Measurements from ENCODE around the gene MEGF11. TPM values are rescaled to one million over a fixed set of nuclear protein-coding genes. Genes with fewer than 3 reads are reported as not detected.

MEGF11 gene
- total RNA-seq, 1 experiment from 2014 or later: not detected

DNA sequence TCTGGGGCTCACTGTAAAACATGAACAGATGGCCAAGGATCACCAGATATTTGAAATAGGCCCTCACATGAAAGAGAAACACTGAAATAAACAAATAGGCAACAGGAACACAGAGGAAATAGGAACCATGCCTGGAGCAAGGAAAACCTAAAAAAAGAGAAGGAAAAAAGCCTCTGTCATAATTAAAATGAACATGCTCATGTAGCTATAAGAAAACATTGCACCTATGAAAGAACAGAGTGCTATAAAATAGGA is 281.9 kb downstream of the MEGF11 start:
- POLR2A ChIA-PET (ENCODE audit: unreplicated experiment): no interaction called here
- H3K4me1 ChIP-seq (replicated peaks; ENCODE audit: insufficient read depth): no peaks in the 10 kb centered on the region
- BruUV-seq (replicated peaks): no TSS peak

DNA sequence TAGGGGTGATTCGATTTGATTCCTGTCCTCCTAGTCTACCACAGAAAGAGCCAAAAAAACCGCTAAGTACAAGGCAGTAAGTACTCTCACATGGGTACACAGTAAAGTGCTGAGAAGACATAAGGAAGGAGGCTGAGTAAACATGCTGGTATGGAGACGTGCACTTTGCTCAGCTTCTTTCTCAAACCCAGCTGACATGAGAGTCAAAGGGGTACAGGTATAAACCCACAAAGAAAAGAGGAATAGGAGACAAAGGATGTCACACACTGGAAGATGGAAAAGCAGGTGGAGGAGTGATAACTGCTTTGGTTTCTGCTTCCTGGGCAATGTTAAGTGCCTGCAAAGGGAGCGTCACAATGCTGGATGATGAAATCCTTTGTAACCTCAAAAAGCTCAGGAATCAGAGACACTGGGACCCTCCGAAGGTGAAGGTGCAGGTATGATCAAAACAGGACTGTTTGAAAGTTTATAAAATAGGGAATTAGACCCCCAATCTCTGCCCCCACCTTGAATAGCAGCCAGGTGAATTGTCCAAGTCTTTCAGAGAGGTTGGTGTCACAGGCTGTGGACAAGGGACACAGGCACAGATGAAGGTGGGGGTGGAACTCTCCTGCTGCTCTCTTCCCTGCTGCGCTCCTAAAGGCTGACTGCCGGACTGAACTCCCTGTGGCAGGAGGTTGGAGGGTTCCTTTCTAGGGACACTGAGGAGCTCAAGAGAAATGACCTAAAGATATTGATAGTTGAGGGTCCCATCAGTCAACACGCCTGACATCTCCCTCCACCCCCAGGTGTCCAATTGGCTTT is 282.4 kb downstream of the MEGF11 start:
- TF ChIP-seq, protein P1, sequence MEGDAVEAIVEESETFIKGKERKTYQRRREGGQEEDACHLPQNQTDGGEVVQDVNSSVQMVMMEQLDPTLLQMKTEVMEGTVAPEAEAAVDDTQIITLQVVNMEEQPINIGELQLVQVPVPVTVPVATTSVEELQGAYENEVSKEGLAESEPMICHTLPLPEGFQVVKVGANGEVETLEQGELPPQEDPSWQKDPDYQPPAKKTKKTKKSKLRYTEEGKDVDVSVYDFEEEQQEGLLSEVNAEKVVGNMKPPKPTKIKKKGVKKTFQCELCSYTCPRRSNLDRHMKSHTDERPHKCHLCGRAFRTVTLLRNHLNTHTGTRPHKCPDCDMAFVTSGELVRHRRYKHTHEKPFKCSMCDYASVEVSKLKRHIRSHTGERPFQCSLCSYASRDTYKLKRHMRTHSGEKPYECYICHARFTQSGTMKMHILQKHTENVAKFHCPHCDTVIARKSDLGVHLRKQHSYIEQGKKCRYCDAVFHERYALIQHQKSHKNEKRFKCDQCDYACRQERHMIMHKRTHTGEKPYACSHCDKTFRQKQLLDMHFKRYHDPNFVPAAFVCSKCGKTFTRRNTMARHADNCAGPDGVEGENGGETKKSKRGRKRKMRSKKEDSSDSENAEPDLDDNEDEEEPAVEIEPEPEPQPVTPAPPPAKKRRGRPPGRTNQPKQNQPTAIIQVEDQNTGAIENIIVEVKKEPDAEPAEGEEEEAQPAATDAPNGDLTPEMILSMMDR (conservative IDR thresholded peaks at IDR 0.05): no peak
- TF ChIP-seq EZH2 (IDR thresholded peaks at IDR 0.05; ENCODE audit: low read depth): no peak
- no peak overlapping the region for H3K4me3 ChIP-seq
- H2AFZ ChIP-seq: no peak overlapping the region
- H3K9me3 ChIP-seq (ENCODE audit: insufficient read depth, low read depth): no peaks in the 10 kb centered on the region
- no peaks in the 10 kb centered on the region for H3K27me3 ChIP-seq (ENCODE audit: insufficient read depth, low read depth)
- no peaks in the 10 kb centered on the region for H3F3A ChIP-seq (ENCODE audit: insufficient read depth, low read depth)
- DNase-seq: no peak
- no TSS peak for BruUV-seq (replicated peaks)
- no peaks in the 10 kb centered on the region for H3K79me2 ChIP-seq (ENCODE audit: low read depth)
- H3K4me1 ChIP-seq (replicated peaks; ENCODE audit: insufficient read depth): no peaks in the 10 kb centered on the region
- no peaks in the 10 kb centered on the region for H3K9me2 ChIP-seq (ENCODE audit: insufficient read depth)
- H3K36me3 ChIP-seq (ENCODE audit: low read depth): no peaks in the 10 kb centered on the region
- no peak overlapping the region for H3K27ac ChIP-seq
- no peak overlapping the region for H3K4me2 ChIP-seq
- ChIA-PET POLR2A (ENCODE audit: unreplicated experiment) (no interaction called here), CTCF (no interaction called here)
- H4K20me1 ChIP-seq (ENCODE audit: insufficient read depth): no peaks in the 10 kb centered on the region
- intact Hi-C loops (cut with micrococcal nuclease; ENCODE audit: unreplicated experiment): no loop called here

More for the DNA sequence above, 281.9 kb downstream of the MEGF11 start:
- no peak for DNase-seq
- no peak overlapping the region for H3K4me2 ChIP-seq
- H3K27me3 ChIP-seq (ENCODE audit: insufficient read depth, low read depth): no peaks in the 10 kb centered on the region
- no peak for TF ChIP-seq EZH2 (IDR thresholded peaks at IDR 0.05; ENCODE audit: low read depth)
- TF ChIP-seq, protein P1 (conservative IDR thresholded peaks at IDR 0.05): no peak
- no peaks in the 10 kb centered on the region for H3K9me2 ChIP-seq (ENCODE audit: insufficient read depth)
- CTCF ChIA-PET: no interaction called here
- no peak overlapping the region for H3K4me3 ChIP-seq
- H2AFZ ChIP-seq: no peak overlapping the region
- no peaks in the 10 kb centered on the region for H3K79me2 ChIP-seq (ENCODE audit: low read depth)
- H3F3A ChIP-seq (ENCODE audit: insufficient read depth, low read depth): no peaks in the 10 kb centered on the region
- no peaks in the 10 kb centered on the region for H3K36me3 ChIP-seq (ENCODE audit: low read depth)
- H4K20me1 ChIP-seq (ENCODE audit: insufficient read depth): no peaks in the 10 kb centered on the region
- no peak overlapping the region for H3K27ac ChIP-seq
- intact Hi-C loops (cut with micrococcal nuclease; ENCODE audit: unreplicated experiment): no loop called here
- H3K9me3 ChIP-seq (ENCODE audit: insufficient read depth, low read depth): no peaks in the 10 kb centered on the region

DNA sequence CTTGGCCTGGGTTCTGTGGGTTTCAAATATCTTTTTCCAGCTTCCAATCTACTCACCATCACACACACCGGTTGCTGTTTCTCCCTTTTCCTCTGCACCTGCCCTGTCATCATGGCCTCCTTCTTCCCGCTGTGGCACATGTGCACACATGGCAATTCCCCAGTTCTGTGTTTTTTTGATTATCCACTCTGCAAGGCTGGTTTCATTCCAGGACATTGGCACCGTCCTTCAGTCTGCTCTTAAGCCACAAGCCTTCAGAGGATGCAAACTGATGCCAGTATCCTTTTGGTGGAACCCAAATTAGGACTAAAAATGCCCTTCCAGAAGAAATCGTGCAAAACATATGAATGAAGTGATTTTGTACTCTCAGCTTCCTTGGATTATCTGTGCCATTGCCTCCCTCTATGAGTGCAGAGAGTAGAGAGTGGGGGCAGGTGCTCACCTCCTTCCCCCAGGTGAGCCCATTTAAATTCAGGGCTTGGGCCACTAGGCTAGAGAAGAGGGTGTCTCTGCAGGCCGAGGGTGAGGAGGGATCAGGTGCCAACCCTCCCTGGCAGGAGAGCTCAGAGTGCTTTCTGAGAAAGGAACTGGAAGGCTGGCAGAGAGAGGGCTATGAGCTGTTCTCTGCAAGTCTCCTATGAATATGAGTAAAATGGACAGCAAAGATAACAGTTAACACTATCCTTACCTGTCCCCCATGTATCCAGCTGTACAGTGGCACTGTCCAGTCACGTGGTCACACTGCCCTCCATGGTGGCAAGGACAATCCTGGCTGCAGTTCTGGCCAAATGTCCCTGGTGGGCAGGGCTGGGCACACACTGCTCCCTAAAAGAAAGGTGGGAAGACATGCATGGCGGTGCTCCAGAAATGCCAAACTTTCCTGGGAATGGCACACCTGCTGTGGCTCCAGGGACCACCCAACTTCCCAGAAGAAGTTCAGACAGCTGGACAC is 283.4 kb downstream of the MEGF11 start:
- Histone ChIP-seq H3K4me3 (no peak overlapping the region), H2AFZ (no peak overlapping the region), H3K9me3 (ENCODE audit: insufficient read depth, low read depth) (no peaks in the 10 kb centered on the region), H3K27me3 (ENCODE audit: insufficient read depth, low read depth) (no peaks in the 10 kb centered on the region), H3K27ac (no peak overlapping the region), H3K9me2 (ENCODE audit: insufficient read depth) (no peaks in the 10 kb centered on the region), H3K4me2 (no peak overlapping the region), H3K4me1 (replicated peaks; ENCODE audit: insufficient read depth) (no peaks in the 10 kb centered on the region), H3K79me2 (ENCODE audit: low read depth) (no peaks in the 10 kb centered on the region), H3K36me3 (ENCODE audit: low read depth) (no peaks in the 10 kb centered on the region), H3F3A (ENCODE audit: insufficient read depth, low read depth) (no peaks in the 10 kb centered on the region), H4K20me1 (ENCODE audit: insufficient read depth) (no peaks in the 10 kb centered on the region)
- ChIA-PET CTCF (no interaction called here), POLR2A (ENCODE audit: unreplicated experiment) (no interaction called here)
- intact Hi-C loops (cut with micrococcal nuclease; ENCODE audit: unreplicated experiment): loop anchor here (10.0 kb wide), 1 partner anchor 335 kb away; no protein-coding TSS in a partner anchor
- no peak for TF ChIP-seq EZH2 (IDR thresholded peaks at IDR 0.05; ENCODE audit: low read depth)
- TF ChIP-seq, protein P1 (conservative IDR thresholded peaks at IDR 0.05): no peak
- no peak for DNase-seq
- BruUV-seq (replicated peaks): no TSS peak
